Measurements from ENCODE around the gene RETREG2. TPM values are rescaled to one million over a fixed set of nuclear protein-coding genes. Genes with fewer than 3 reads are reported as not detected.

Gene RETREG2
- total and polyA plus RNA-seq, 7 donors: 36.6 to 81.3 (median 43.5) TPM

DNA sequence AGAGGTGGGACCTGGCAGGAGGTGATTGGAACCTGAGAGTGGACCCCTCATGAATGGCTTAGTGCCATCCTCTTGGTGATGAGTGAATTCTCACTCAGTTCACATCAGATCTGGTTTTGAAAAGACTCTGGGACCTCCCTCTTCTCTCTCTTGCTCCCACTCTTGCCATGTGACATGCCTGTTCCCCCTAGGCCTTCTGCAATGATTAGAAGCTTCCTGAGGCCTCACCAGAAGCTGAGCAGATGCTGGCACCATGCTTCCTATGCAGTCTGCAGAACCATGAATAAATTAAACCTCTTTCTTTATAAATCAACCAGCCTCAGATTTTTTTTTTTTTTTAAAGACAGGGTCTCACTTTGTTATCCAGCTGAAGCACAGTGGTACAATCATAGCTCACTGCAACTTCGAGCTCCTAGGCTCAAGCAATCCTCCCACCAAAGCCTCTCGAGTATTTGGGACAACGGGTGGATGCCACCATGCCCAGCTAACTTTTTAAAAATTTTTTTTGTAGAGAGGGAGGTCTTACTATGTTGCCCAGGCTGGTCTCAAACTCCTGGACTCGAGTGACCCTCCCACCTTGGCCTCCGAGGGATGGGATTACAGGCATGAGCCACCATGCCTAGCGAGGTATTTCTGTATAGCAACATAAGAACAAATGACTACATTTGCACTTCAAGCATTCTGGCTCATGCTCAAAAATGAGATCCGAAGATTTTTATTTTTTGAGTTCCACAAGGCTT, 26.5 kb downstream of the RETREG2 start:
- WGBS, 2 donors: 94 to 95% methylated on average over 7 of the region's 7 CpGs
- H3K4me3 ChIP-seq: no peak overlapping the region
- DNase-seq: peak; percentile 36
- peaks cover 0 to 22% (median 19%) of the 10 kb centered on the region in 4 donors for H3K4me1 ChIP-seq
- H3K27ac ChIP-seq: no peak overlapping the region
- H3K27me3 ChIP-seq: peaks cover 0 to 4% (median 0%) of the 10 kb centered on the region in 3 donors
- TF ChIP-seq CTCF (IDR thresholded peaks at IDR 0.05): no peak
- no peak for TF ChIP-seq POLR2AphosphoS5 (IDR thresholded peaks at IDR 0.05)
- no peak for TF ChIP-seq EP300 (IDR thresholded peaks at IDR 0.05)
- no peak for TF ChIP-seq POLR2A (IDR thresholded peaks at IDR 0.05)
- H3K36me3 ChIP-seq: peaks cover 0 to 19% (median 6%) of the 10 kb centered on the region in 4 donors
- H3K9me3 ChIP-seq: no peaks in the 10 kb centered on the region
- intact Hi-C loops (cut with DNase I): no loop called here

GRCh38 chr2:219205165-219205538, 27.1 kb downstream of the RETREG2 start:
- intact Hi-C loops (cut with DNase I): no loop called here
- WGBS, 2 donors: 87 to 91% methylated on average over 5 of the region's 5 CpGs

GRCh38 chr2:219205981-219206327, 27.9 kb downstream of the RETREG2 start:
- intact Hi-C loops (cut with DNase I): loop anchor here (1.0 kb wide), 1 partner anchor 29 kb away; no protein-coding TSS in a partner anchor
- Histone ChIP-seq H3K4me1 (peaks cover 0 to 22% (median 19%) of the 10 kb centered on the region in 4 donors), H3K27ac (peak overlapping the region; percentile 93 to 97 (median 96)), H3K27me3 (no peaks in the 10 kb centered on the region), H3K9me3 (no peaks in the 10 kb centered on the region), H3K4me3 (peak overlapping the region; percentile 62 to 76 (median 68)), H3K36me3 (peaks cover 0 to 31% (median 13%) of the 10 kb centered on the region in 4 donors)
- no peak for TF ChIP-seq POLR2A (IDR thresholded peaks at IDR 0.05)
- TF ChIP-seq EP300 (IDR thresholded peaks at IDR 0.05): no peak
- TF ChIP-seq CTCF (IDR thresholded peaks at IDR 0.05): no peak
- TF ChIP-seq POLR2AphosphoS5 (IDR thresholded peaks at IDR 0.05): no peak
- 7 to 15% methylated on average over 7 of the region's 7 CpGs for WGBS, 2 donors
- DNase-seq: peak; percentile 21

More at GRCh38 chr2:219205165-219205538, 27.1 kb downstream of the RETREG2 start:
- TF ChIP-seq EP300 (IDR thresholded peaks at IDR 0.05) (no peak), POLR2A (IDR thresholded peaks at IDR 0.05) (no peak)
- Histone ChIP-seq H3K4me3 (no peak overlapping the region), H3K36me3 (peaks cover 0 to 24% (median 9%) of the 10 kb centered on the region in 4 donors), H3K4me1 (peaks cover 0 to 22% (median 19%) of the 10 kb centered on the region in 4 donors), H3K27ac (no peak overlapping the region), H3K9me3 (no peaks in the 10 kb centered on the region), H3K27me3 (no peaks in the 10 kb centered on the region)
- peak; percentile 33 for DNase-seq

GRCh38 chr2:219206328-219207133, 28.5 kb downstream of the RETREG2 start, which contains the start of gene ZFAND2B:
TSS of gene ZFAND2B (plus strand) at chr2:219206782. CDS start at chr2:219206988, 206 bp downstream.
- peak within 1 kb of the TSS; percentile 93 to 97 (median 96) for H3K27ac ChIP-seq
- peak within 1 kb of the TSS; percentile 62 to 76 (median 68) for H3K4me3 ChIP-seq
- intact Hi-C loops (cut with DNase I): loop anchor here (1.0 kb wide), 3 partner anchors 11 to 46 kb away; partner anchors contain the start of gene NHEJ1
- H3K27me3 ChIP-seq: no peaks in the 10 kb centered on the region
- H3K9me3 ChIP-seq: no peaks in the 10 kb centered on the region
- 0 to 1% methylated on average over 76 of the region's 76 CpGs for WGBS, 2 donors
- H3K4me1 ChIP-seq: peaks cover 0 to 22% (median 19%) of the 10 kb centered on the region in 4 donors
- H3K36me3 ChIP-seq: peaks cover 0 to 31% (median 13%) of the 10 kb centered on the region in 4 donors
- TF ChIP-seq CTCF (IDR thresholded peaks at IDR 0.05) (peak in 3 of 4 experiments; percentile 4 to 24 (median 9)), EP300 (IDR thresholded peaks at IDR 0.05) (no peak), POLR2AphosphoS5 (IDR thresholded peaks at IDR 0.05) (peak; percentile 96 to 99 (median 98)), POLR2A (IDR thresholded peaks at IDR 0.05) (peak; percentile 90 to 96)
- peak; percentile 97 for DNase-seq
